GM21529 (cell line): Measurements from ENCODE around the gene CRLF1.

Experiments used
- ATAC-seq: cut with Tn5 transposase; IDR thresholded peaks from one replicate; pipeline ENCODE4 v1.9.1; 2021; ENCODE audit not compliant: unreplicated experiment

The CRLF1 gene

DNA sequence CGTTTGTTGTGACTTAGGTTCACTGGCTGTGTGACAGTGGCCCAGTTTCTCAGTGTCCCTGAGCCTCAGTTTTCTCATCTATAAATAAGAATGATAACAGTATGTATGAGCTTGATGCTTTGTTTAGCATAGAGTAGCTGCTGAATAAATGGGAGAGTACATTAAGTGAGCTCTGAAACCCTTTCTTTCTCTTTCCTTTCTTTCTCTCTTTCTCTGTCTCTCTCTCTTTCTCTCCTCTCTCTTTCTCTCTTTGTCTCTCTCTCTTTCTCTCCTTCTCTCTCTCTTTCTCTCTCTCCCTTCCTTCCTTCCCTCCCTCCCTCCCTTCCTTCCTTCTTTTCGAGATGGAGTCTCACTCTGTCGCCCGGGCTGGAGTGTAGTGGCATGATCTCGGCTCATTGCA lies 46.9 kb downstream of the CRLF1 start:
- ATAC-seq: no peak

- no peak for ATAC-seq
These were observed 48.0 kb downstream of the CRLF1 start for GRCh38 chr19:18558604-18559003.

DNA sequence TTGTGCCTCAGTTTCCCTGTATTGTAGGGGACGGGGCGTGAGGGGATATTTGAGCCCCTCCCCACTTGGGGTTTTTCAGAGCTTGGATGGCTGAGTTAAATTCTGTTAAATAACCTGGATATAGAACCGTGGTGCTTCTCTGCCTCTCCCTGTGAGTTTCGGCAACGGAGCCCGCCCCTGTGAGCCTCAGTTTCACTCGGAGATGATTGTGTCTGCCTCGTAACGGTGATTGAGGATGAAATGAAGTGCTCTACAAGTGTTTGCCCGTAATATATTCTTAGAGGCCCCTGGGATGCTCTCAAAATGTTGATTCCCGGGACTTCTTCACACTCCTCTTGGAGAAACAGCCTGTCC lies 48.4 kb downstream of the CRLF1 start:
- ATAC-seq: no peak

DNA sequence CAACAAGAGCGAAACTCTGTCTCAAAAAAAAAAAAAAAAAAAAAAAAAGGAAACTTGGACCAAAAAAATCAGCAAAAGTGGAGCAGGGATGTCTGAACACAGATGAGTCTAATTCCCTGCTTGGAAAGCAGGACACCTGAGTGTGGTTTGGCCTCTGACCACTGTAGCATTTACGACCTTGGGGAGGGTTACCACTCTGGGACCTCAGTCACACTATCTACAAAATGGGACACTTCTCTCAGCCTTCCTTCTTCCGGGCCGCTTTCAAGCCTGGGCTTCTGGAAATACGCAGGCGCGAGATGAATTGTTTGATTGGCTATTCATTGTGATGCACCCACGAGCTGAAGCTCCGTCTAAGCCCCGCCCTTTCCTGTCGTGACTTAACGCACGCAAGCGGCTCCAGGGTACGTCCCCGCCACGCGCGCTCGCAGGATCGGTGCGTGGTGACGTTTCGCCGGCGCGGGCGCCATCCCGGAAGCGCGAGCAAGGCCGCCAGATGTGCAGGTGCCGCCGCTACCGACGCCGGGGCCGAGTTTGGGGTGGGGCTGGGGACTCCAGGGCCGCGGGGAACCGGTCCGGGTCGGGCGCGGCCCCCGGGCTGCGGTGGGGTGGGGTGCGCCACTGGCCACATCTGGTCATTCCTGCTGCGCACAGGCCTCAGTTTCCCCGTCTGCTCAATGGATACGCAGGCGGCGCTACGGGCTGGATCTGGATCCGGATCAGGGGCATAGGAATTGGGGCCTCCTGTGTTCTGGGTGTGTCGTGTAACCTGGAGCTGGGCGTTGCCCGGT lies 49.0 kb downstream of the CRLF1 start, which contains the start of gene KXD1:
Gene KXD1 (plus strand): TSS at position 460 of the 791 bp plus-strand sequence. CDS start 4,187 bp downstream, outside the sequence.
- peak; percentile 80 for ATAC-seq

DNA sequence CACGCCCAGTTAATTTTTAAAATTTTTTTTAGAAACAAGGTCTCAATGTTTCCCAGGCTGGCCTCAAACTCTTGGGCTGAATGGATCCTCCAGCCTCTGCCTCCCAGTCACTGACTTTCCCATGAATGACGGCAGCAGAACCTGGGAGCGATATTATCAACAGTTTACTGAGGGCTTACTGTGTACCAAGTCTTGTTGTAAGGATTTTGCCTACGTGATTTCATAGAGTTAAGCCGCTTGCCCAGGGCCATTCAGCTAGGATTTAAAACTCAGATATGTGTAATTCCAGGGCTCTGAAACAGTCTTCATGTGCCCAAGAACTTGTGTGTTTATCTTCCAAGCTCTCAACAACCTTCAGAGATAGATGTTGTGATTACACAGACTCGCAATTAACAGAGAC lies 55.0 kb downstream of the CRLF1 start:
- no peak for ATAC-seq

GRCh38 chr19:18543814-18544475 lies 62.7 kb downstream of the CRLF1 start:
- ATAC-seq: peak; percentile 71
